ENCODE results near the gene CLDN22.

Gene CLDN22

GRCh38 chr4:183320211-183321059 lies at the start of gene CLDN22:
Gene CLDN22 (minus strand): TSS chr4:183320276. CDS start chr4:183320218, 58 bp downstream.
- H3K27ac ChIP-seq: no peak within 1 kb of the TSS
- TF ChIP-seq ZFX (IDR thresholded peaks at IDR 0.05) (no peak), CTCF (conservative IDR thresholded peaks at IDR 0.05) (no peak)

DNA sequence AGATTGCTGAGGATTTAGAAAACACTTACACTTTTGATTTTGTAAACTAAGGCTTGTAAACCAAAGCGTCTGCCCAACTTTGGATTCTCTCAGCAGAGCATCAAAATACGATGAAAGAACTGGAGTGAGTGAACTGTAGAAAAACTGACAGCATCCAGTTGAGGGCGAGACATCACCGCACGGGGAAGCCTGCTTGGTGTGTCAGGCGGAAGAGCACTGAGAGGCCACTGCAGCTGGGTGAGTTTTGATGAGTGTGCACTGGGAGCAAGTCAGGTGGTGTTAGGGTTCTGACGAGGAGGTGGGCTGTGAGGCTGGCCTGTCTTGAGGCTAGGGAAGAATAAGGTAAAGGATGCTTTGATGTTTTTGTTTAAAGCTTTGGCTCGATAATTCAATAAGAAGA lies 49.0 kb upstream of the CLDN22 start:
- TF ChIP-seq CTCF (conservative IDR thresholded peaks at IDR 0.05): no peak
- TF ChIP-seq ZFX (IDR thresholded peaks at IDR 0.05): no peak
- H3K27ac ChIP-seq: no peak overlapping the region

- H3K27ac ChIP-seq: no peak overlapping the region
- TF ChIP-seq ZFX (IDR thresholded peaks at IDR 0.05) (no peak), CTCF (conservative IDR thresholded peaks at IDR 0.05) (no peak)
Observed at GRCh38 chr4:183366206-183366835, 46.2 kb upstream of the CLDN22 start.

- TF ChIP-seq CTCF (conservative IDR thresholded peaks at IDR 0.05) (no peak), ZFX (IDR thresholded peaks at IDR 0.05) (no peak)
Observed at GRCh38 chr4:183364025-183364424, 43.9 kb upstream of the CLDN22 start.

DNA sequence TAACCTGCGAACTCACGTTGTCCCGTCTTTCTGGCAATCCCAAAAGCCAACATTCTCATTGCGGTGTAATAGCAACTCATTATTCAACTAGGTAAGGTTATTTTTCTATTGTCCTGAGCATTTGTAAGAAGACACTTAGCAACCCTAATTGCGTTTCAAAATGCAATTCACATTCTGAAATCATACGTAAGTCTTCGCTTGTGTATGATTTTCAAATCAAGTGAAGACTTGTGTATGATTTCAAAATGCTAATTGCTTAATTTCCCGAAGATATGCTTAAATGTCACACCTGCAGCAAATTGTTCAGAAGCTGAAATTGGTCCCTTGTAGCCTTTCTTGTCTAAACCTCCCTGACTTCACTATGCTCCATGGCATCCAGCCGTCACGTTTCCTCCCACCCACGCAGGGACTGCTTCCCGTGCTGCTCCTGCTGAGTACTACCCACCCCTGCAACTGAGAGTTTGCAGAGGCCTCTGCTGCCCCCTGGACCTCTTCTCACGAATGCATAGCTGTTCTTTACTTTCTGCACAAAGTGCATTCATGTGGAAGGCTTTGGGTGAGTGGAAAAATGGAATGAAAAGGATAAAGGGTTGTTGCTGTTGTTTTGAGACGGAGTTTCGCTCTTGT lies 43.0 kb upstream of the CLDN22 start:
- no peak for TF ChIP-seq ZFX (IDR thresholded peaks at IDR 0.05)
- TF ChIP-seq CTCF (conservative IDR thresholded peaks at IDR 0.05): no peak

More at GRCh38 chr4:183364025-183364424, 43.9 kb upstream of the CLDN22 start:
- H3K27ac ChIP-seq: no peak overlapping the region

DNA sequence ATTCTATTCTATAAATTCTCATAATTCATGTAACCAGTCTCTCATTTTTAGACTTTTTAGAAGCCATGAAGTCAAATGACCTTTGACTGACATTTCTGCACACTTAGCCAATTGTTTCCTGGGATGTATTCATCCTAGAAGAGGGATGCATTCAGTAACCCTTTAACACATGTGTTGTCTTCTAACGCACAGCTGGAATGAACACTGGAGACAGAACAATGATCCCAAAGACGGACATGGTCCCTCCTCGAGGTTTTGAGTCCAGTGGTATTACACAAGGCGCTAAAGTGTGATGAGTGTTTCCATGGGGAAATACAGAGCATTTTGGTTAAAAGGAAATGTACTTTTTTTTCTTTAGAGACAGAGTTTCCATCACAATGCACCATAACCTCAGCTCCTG lies 42.0 kb upstream of the CLDN22 start:
- no peak overlapping the region for H3K27ac ChIP-seq
- no peak for TF ChIP-seq CTCF (conservative IDR thresholded peaks at IDR 0.05)
- TF ChIP-seq ZFX (IDR thresholded peaks at IDR 0.05): no peak

More for the DNA sequence above, 43.0 kb upstream of the CLDN22 start:
- H3K27ac ChIP-seq: no peak overlapping the region

Measured in C4-2B (cell line).